ENCODE measurements around the gene XPR1.
A peak's percentile ranks its signal among the peaks of the same experiment; 100 is the strongest.
"Not testable (repeated sequence)": the region's sequence is repeated elsewhere in the genome, so short reads cannot be mapped to it uniquely, and the experiment has no call there.

XPR1 gene

DNA sequence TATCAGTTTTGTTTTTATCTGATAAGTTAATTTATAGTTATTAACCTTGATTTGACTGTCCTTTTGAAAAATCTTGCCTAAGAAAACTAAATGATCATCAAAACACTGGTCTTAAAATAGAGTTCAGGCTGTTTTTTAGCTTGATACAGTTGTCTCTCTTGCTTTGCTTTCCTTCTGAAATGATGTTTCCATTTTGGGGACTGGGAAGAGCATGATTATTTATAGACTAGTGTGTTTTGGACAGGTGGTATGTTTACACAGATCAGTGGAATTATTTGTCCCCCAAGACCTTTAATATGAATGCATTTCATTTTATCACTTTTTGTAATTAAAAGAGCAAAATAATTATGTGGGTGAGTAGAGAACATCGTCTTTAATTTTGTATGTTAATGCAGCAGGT, 90.8 kb downstream of the XPR1 start:
- no peak for DNase-seq (ENCODE audit: low spot score)

DNA sequence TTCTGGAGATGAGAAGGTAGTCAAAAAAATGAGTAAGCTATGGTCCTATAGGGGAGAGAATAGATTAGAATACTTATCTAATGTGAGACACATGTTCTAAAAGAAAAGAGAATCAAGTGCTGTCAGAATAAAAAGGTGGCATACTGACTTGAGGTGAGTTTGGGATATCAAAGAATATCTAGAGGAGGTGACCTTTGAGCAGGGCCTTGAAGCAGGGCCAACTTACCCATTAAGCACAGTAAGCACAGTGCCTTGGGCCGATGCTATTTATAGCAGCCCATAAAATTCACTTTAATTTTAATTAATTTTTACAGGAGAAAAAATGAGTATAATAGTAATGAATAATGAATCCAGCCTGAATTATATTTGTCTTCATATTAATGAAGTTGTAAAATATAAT, 92.2 kb downstream of the XPR1 start:
- no peak for DNase-seq (ENCODE audit: low spot score)

DNA sequence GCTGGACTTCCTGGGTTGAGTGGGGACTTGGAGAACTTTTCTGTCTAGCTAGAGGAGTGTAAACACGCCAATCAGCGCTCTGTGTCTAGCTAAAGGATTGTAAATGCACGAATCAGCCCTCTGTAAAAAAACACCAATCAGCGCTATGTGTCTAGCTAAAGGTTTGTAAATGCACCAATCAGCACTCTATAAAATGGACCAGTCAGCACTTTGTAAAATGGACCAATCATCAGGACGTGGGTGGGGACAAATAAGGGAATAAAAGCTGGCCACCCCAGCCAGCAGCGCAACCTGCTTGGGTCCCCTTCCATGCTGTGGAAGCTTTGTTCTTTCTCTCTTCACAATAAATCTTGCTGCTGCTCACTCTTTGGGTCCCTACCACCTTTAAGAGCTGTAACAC, 94.2 kb downstream of the XPR1 start:
- not testable (repeated sequence) for DNase-seq (ENCODE audit: low spot score)

DNA sequence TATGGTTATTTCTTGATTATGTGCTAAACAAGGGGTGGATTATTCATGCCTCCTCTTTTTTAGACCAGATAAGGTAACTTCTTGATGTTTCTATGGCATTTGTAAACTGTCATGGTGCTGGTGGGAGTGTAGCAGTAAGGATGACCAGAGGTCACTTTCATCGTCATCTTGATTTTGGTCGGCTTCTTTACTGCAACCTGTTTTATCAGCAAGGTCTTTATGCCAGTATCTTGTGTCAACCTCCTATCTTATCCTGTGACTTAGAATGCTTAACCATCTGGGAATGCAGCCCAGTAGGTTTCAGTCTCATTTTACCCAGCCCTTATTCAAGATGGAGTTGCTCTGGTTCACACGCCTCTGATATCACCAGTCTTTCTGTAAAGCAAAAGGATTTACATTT, 95.9 kb downstream of the XPR1 start:
- not testable (repeated sequence) for DNase-seq (ENCODE audit: low spot score)

DNA sequence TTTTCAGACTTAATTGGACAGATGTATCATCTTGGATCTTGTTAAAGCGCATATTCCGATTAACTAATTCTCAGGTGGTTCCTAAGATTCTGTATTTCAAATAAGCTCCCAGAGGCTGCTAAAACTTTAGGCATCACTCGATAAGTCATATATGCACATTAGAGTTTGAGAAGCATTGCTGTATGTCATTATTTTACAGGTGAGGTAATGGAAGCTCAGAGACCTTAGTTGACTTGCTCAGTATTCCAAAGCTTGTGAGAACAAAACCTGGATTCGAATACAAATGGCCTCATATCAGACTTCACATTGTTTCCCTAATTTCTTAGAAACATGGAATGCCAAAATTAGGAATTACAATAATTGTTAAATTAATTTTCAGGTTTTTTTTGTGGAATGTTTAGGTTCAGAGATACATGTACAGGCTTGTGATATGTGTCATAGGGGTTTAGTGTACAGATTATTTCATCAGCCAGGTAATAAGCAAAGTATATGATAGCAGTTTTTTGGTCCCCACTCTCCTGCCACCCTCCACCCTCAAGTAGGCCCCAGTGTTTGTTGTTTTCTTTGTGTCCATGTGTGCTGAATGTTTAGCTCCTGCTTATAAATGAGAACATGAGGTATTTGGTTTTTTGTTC, 96.8 kb downstream of the XPR1 start:
- no peak for DNase-seq (ENCODE audit: low spot score)

DNA sequence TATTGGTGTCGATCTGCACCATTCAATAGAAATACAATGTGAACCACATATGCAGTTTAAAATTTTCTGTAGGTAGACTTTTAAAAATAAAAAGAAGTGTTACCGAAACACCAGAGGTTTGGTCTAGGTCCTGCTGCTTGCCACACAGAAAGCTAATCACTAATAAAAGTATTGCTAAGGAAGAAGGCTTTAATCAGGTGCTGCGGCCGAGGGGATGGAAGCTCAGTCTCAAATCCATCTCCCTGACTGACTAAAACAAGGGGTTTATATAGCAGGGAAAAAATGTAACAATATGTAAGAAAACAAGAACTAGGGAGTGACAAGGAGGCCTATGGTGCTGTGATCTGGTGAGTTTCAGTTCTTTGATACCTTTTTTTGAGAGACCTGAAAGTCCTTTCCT, 99.3 kb downstream of the XPR1 start:
- no peak for DNase-seq (ENCODE audit: low spot score)

DNA sequence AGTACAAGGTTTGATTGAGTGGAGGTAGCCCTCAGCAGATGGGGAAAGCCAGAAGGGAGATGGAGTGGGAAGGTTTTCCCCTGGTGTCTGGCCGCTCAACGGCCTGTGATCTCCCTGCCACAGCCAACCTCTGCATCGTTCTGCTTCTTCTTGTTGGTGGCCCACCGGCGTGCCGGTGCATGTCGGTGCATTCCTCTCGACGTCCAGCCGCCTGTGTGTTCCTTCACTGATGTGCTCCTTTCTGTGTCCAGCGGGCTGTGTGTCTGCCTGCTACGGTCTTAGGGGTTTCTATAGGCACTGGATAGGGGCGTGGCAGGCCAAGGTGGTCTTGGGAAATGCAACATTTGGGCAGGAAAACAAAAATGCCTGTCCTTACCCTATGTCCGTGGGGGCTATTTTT, 101.0 kb downstream of the XPR1 start:
- no peak for DNase-seq (ENCODE audit: low spot score)

DNA sequence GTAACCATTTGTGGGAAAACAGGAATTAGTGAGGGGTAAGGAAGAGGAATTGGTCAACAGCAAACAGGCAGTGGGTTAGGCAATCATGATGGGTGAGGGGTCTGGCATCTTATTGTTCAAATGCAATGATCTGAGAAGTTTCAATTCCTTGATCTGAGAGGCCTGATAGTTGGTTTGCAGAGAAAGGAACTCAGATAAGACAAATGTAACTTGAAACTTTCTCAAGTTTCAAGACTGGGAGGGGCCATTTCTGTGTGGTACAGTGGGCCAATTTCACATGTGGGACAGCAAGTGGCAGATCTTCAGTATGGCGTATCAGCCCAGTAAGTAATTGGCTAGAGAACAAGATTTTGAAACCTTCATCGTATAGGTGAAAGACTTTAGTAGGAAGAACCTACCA, 102.5 kb downstream of the XPR1 start:
- DNase-seq (ENCODE audit: low spot score): no peak

DNA sequence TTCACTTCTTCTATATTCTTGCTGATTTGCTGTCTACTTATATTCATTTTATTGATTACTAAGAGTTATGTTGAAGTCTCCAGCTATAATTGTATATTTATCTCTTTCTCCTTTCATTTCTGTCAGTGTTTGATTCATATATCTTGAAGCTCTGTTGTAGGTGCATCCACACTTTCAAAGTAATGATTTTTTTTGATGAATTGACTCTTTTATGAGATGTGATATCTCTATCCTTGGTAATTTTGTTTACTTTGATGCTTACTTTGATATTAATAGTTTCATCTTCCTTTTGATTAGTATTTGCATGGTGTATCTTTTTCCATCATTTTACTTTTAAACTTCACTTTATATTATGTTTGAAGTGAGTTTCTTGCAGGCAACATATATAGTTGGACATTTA, 110.8 kb downstream of the XPR1 start:
- DNase-seq (ENCODE audit: low spot score): no peak

DNA sequence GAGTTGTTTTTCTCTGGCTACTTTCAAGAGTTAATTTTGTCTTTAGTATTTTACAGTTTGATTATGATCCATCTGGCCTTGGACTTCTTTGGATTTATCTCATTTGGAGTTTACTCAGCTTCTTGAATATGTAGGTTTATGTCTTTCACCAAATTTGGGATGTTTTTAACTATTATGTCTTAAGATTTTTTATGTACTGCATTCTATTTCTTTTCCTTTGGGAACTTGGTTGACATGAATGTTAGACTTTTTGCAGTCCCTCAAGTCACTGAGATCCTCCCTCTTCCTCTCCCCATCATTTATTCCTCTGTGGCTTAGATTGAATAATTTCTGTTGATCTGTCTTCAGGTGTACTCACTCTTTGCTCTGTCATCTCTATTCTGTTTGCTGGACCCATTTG, 112.0 kb downstream of the XPR1 start:
- DNase-seq (ENCODE audit: low spot score): no peak

DNA sequence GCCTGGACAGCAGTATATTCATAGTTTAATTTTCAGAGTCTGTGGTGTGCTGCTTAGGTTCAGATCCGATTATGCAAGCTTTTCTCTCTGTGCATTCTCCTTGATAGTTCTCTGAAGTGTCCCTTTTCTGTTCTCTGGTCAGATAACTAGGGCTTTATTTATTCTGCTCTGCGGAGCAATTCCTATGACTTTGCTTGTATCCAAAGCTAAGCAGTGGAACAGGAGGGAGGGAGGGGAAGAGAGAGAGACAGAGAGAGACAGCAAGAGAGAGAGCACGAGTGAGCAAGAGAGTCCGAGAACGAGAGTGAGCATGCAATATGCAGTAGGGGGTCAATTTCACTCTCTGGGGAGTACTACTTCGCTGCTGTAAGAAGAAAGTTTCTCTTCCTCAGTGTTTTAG, 113.3 kb downstream of the XPR1 start:
- no peak for DNase-seq (ENCODE audit: low spot score)

DNA sequence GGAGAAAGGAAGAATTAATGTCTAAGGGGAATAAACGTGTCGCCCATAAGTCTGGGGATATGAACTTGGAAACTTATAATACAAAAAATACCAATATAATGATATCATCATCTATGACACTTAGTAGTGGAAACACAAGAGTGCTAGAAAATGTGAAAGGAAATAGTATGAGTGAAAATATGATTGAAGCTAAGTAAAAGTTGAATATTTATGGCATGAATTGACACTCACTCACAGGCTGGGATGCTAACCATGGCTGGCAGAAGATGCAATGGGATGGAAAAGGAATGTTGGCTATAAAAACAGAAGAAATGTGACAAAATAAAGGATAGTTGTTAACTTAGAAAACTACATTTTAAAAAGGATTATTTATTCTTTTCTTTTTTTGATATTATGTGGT, 120.1 kb downstream of the XPR1 start:
- DNase-seq (ENCODE audit: low spot score): no peak

DNA sequence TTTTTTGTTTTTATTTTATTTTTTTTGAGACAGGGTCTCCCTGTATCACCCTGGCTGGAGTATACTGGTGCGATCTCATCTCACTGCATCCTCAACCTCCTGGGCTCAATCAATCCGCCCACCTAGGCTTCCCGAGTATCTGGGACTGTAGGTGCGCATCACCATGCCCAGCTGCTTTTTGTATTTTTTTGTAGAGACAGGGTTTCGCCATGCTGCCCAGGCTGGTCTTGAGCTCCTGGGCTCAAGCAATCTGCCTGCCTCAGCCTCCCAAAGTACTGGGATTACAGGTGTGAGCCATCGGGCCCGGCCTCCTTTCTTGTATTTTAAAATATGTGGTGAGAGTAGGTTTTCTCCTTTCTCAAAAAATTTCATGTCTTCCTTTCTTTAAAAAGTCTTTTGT, 122.6 kb downstream of the XPR1 start:
- DNase-seq (ENCODE audit: low spot score): no peak

DNA sequence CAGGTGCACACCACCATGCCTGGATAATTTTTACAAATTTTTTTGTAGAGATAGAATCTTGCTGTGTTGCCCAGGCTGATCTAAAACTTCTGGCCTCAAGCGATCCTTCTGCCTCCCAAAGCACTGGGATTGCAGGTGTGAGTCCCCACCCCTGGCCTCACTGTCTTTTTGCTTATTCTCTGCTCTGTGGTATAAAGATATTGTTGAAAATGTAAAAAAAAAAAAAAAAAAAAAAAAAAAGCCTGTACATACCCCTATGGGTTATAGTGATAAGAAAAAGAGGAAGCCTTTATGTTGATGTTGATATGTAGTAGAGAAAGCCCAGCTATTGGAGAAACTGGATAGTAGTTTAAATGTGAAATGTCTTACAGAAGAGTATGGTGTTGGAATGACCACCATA, 125.8 kb downstream of the XPR1 start:
- DNase-seq (ENCODE audit: low spot score): no peak

DNA sequence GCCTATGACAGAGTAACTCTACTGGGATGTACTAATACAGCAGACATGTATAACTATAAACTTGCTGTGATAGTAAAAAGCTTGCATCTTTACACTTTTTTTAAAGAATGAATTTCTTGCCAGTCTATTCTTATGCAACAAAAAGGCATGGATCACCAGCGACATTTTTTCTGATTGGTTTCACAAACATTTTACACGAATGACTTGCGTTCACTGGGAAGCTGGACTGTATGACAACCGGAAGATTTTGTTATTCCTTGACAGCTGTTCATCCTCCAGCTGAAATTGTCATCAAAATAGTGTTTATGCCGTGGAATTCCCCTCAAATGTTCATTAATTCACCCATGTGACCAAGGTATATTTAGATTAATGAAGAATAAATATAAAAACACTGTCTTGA, 131.0 kb downstream of the XPR1 start:
- DNase-seq (ENCODE audit: low spot score): no peak

DNA sequence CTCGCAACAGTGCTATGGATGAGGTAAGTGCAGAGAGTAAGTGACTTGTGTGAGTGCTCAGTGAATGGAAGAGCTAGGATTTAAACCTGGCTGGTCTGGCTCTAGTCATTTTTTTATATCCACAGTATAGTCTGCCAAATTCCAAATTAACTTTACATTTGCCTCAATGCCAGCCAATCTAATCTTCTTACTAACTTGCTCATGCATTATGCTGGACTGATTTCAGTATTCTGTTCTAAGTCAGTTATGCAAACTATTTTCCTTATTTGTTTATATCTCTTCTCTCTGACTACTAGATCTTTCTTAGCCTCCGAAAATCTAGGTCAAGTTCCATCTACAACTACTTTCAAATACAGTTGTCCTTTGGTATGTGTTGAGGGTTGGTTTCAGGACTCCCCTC, 133.3 kb downstream of the XPR1 start:
- DNase-seq (ENCODE audit: low spot score): no peak

DNA sequence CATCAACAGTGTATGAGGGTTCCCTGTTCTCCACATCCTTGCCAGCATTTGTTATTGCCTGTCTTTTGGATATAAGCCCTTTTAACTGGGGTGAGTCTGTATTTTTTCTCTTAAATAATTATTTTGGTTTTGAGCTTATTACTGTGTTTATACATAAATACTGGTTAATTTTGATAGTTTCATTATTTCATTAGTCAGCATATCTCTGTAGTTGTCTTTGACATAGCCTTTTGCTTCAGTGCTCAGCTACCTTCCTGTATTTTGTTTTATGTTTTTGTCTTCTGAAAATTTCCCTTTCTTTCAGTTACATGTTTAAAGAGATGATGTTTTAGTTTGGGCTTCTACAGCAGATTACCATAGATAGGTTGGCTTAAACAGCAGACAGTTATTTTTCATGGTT, 138.1 kb downstream of the XPR1 start:
- DNase-seq (ENCODE audit: low spot score): no peak

DNA sequence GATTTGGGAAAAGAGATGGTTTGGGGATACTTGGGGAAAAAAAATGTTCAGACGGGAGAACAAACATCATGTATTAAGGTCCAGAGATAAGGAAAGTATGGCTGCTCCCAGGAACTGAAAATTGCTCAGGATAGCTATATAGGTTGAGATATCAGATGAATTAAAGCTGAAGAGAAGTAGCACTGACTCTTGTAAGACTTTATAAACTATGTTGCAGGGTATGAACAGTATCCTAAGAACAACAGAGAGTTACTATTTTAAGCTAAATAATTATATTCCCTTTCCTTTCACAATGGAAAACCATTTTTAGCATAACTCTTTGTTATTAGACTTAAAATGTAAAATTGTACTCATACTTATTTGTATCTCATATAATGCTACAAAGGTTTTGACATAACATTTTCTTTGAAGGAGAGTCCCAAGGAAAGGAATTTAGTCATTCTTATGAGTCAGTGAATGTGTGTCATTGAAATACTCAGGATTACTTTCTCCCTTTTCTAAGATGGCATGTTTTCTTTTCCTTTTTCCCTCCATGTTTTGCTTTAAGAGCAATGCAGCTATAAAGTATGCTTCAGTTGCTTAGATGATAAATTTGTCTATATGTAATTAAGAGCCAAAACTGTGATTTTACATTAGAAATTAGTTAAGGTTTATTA, 141.5 kb downstream of the XPR1 start:
- DNase-seq (ENCODE audit: low spot score): no peak

DNA sequence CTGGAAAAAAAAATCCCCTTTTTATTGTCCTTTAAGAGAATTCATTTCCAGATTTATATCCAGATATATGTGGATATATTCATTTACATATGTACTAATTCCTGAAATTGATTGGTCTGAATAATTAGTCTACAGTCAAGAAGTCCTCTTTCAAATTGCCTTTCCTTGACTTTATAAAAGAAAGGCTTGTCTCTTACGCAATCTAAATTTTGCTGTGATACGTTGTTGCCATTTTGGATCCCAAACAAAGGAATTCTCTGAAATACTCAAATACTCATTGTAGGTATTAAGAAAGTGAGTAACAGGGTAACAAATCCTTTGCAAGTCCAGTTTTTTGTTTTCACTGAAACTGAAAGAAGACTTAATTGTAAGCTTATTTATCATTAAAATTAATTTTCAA, 144.0 kb downstream of the XPR1 start:
- no peak for DNase-seq (ENCODE audit: low spot score)

DNA sequence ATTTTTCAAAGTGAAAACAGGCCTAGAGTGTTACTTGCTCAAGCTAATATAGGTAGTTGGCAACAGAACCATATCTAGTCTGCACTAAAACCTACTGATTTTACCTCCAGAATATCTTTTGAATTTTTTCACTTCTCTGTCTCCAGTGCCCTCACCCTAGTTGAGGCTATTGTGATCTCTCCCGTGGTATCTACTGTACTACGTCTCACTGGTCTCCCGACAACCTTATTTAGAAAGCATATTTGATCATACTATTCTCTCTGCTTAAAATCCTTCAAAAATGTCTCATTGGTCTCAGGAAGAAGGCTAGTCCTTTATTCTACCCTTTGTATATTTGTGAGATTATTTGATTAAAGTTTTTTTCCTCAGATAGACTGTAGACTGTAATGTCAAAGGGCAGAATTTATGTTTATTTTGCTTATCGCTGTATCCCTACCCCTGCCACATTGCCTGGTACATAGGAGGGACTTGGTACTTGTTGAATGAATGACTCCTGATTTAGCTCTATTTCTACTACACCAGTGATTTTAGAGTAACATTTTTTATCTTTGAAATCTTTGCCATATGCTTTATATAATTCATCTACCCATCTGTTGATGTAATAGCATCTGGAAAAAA, 145.4 kb downstream of the XPR1 start:
- no peak for DNase-seq (ENCODE audit: low spot score)

DNA sequence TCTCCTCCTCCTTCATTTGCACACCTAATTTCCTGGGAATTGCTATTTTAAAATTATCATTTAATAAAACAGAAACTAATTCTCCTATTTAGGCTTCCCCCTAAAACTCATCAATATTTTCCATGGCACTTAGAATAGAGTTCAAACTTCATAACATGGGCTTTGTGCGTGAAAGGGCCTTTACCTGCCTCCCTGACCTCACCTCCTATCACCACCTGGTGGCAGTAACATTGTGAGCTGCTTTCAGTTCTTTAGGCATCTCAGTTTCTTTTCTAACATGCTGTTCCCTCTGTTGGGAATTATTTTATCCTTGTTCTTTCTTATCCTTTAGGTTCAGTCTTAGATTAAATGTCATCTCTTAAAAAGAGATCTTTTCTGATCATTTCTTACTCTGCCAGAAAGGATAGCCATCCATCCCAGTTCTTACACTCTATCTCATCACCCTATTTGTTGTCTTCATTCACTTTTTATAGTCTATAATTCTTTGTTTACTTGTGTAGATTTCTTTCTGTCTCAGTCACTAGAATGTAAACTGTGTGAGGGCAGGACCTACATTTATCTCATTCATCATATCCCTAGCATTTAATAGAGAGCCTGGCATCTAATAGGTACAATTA, 147.1 kb downstream of the XPR1 start:
- DNase-seq (ENCODE audit: low spot score): no peak

DNA sequence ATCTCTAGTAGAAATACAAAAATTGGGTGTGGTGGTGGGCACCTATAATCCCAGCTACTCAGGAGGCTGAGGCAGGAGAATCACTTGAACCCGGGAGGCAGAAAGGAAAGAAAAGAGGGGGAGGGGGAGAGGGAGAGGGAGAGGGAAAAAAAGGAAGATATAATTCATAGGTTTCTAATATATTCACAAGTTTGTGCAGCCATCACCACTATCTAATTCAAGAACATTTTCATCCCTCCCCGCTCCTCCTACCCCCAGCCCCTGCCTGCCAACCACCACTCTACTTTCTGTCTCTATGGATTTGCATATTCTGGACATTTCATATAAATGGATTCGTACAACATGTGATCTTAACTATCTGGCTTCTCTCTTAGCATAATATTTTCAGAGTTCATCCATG, 147.8 kb downstream of the XPR1 start:
- no peak for DNase-seq (ENCODE audit: low spot score)

DNA sequence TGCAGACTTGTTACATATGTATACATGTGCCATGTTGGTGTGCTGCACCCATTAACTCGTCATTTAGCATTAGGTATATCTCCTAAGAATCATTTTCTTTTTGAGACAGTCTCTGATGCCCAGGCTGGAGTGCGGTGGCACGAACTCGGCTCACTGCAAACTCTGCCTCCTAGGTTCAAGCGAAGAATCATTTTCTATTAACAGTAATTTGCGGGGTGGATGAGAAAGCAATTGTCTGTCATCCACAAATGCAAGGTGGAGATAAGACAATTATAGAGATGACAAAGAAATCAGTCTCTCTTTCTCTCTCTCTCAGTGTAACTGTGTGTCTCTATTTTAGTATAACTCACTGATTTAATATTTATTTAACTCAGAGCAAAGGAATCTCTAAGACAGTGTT, 149.9 kb downstream of the XPR1 start:
- peak; percentile 53 for DNase-seq (ENCODE audit: low spot score)

Measured in putamen (tissue), 1 donor.